Keratinocyte (primary cell): Measurements from ENCODE around the gene DTD2.

Experiments
- EZH2 ChIP-seq: IDR thresholded peaks from one replicate; pipeline ENCODE4 v1.6.1; 2012; ENCODE audit warnings: inconsistent platforms, mild to moderate bottlenecking, low read length, moderate library complexity
- TF ChIP-seq, protein P1 (sequence below), 3 experiments: IDR thresholded peaks in 1 of 3; conservative IDR thresholded peaks in 1 of 3; optimal IDR thresholded peaks in 1 of 3; 2 replicates in 2 of 3; 3 replicates in 1 of 3; pipeline versions ENCODE3 to v1.5.1; 2011; ENCODE audit warnings: low read length in 3 of 3, mild to moderate bottlenecking in 3 of 3, moderate library complexity in 2 of 3, control low read depth in 1 of 3, inconsistent platforms in 1 of 3; ENCODE audit not compliant: insufficient read depth in 2 of 3; ENCODE audit errors: extremely low read depth in 1 of 3

- TF ChIP-seq, protein P1, sequence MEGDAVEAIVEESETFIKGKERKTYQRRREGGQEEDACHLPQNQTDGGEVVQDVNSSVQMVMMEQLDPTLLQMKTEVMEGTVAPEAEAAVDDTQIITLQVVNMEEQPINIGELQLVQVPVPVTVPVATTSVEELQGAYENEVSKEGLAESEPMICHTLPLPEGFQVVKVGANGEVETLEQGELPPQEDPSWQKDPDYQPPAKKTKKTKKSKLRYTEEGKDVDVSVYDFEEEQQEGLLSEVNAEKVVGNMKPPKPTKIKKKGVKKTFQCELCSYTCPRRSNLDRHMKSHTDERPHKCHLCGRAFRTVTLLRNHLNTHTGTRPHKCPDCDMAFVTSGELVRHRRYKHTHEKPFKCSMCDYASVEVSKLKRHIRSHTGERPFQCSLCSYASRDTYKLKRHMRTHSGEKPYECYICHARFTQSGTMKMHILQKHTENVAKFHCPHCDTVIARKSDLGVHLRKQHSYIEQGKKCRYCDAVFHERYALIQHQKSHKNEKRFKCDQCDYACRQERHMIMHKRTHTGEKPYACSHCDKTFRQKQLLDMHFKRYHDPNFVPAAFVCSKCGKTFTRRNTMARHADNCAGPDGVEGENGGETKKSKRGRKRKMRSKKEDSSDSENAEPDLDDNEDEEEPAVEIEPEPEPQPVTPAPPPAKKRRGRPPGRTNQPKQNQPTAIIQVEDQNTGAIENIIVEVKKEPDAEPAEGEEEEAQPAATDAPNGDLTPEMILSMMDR (optimal IDR thresholded peaks at IDR 0.05 in 1 of 3, IDR thresholded peaks at IDR 0.05 in 1 of 3, conservative IDR thresholded peaks at IDR 0.05 in 1 of 3; ENCODE audit: extremely low read depth in 1 of 3, insufficient read depth in 2 of 3, low read length in 3 of 3), result no peak
- TF ChIP-seq EZH2, result no peak
Observed at GRCh38 chr14:31440280-31440679, 17.0 kb downstream of the DTD2 start.
